AG04450 (cell line): ENCODE results near the gene ROPN1L. TPM values are rescaled to one million over a fixed set of nuclear protein-coding genes. Genes with fewer than 3 reads are reported as not detected.

Source experiments
- CTCF ChIA-PET: fragments of 300-600, 350-600 bp; formaldehyde crosslinking; extraction: SDS; loops from one replicate; lab custom pipeline; 2022; ENCODE audit warnings: antibody characterized with exemption, inconsistent platforms; lab: Charles Lee
- POLR2A ChIA-PET: fragments of 350-600 bp; formaldehyde crosslinking; extraction: SDS; loops from one replicate; lab custom pipeline; 2021; ENCODE audit warnings: antibody characterized with exemption, inconsistent platforms; lab: Yijun Ruan, JAX
- DNase-seq: peaks from one replicate; pipeline ENCODE4 v3.0.0-alpha.2; 2011; ENCODE audit warnings: low read depth, low spot score
- H3K27ac ChIP-seq: one replicate; pipeline ENCODE4 v1.5.1; 2012; ENCODE audit warnings: low read depth, low read length, control low read depth
- H3K27me3 ChIP-seq: one replicate; pipeline ENCODE4 v1.6.0; 2012; ENCODE audit warnings: low read length; ENCODE audit not compliant: control insufficient read depth, insufficient read depth
- H3K4me3 ChIP-seq: 2 replicates; pipeline ENCODE4 v1.5.1; 2011; ENCODE audit warnings: mild to moderate bottlenecking, low read depth, low read length, control low read depth
- H3K9me3 ChIP-seq: 2 replicates; pipeline ENCODE4 v1.5.1; 2012; ENCODE audit warnings: low read length; ENCODE audit not compliant: control insufficient read depth, insufficient read depth
- CTCF ChIP-seq: IDR thresholded peaks from 2 replicates; pipeline ENCODE4 v1.5.1; 2011; ENCODE audit warnings: low read depth, low read length, control low read depth, inconsistent platforms
- polyA plus RNA-seq: library from polyadenylated mRNA; depleted of rRNA; stranded (reverse); fragments of >200 nt; gene quantifications from 2 replicates; pipeline ENCODE4 v1.2.3, GENCODE V29; 2011

The ROPN1L gene
- polyA plus RNA-seq, 1 experiment = 0.24 TPM

GRCh38 chr5:10471677-10472076, 30.0 kb downstream of the ROPN1L start:
- POLR2A ChIA-PET = no interaction called here
- CTCF ChIA-PET = no interaction called here
- H3K27ac ChIP-seq = no peak overlapping the region
- H3K4me3 ChIP-seq = no peak overlapping the region
- TF ChIP-seq CTCF = no peak
- no peaks in the 10 kb centered on the region for H3K27me3 ChIP-seq
- no peak for DNase-seq
- peaks cover 6% of the 10 kb centered on the region for H3K9me3 ChIP-seq

GRCh38 chr5:10474521-10475075, 32.9 kb downstream of the ROPN1L start:
- CTCF ChIA-PET = interaction anchor here (0.6 kb wide), 1 partner anchor 273 kb away, joined by 3 read pairs; no protein-coding TSS in a partner anchor
- peaks cover 9% of the 10 kb centered on the region for H3K9me3 ChIP-seq
- DNase-seq = no peak
- no peak overlapping the region for H3K4me3 ChIP-seq
- TF ChIP-seq CTCF = no peak
- POLR2A ChIA-PET = no interaction called here
- no peaks in the 10 kb centered on the region for H3K27me3 ChIP-seq
- H3K27ac ChIP-seq = no peak overlapping the region

- ChIA-PET POLR2A (no interaction called here), CTCF (interaction anchor here (1.2 kb wide), 1 partner anchor 151 kb away, joined by 5 read pairs; no protein-coding TSS in a partner anchor)
- Histone ChIP-seq H3K4me3 (no peak overlapping the region), H3K27ac (no peak overlapping the region), H3K27me3 (no peaks in the 10 kb centered on the region), H3K9me3 (peaks cover 9% of the 10 kb centered on the region)
- no peak for TF ChIP-seq CTCF
- no peak for DNase-seq
Measured at GRCh38 chr5:10475931-10476676, 34.4 kb downstream of the ROPN1L start.

GRCh38 chr5:10476878-10477277, 35.2 kb downstream of the ROPN1L start:
- CTCF ChIA-PET = interaction anchor here (1.2 kb wide), 1 partner anchor 151 kb away, joined by 5 read pairs; no protein-coding TSS in a partner anchor
- H3K27me3 ChIP-seq = no peaks in the 10 kb centered on the region
- no peak for TF ChIP-seq CTCF
- POLR2A ChIA-PET = no interaction called here
- no peak for DNase-seq
- peaks cover 9% of the 10 kb centered on the region for H3K9me3 ChIP-seq
- no peak overlapping the region for H3K4me3 ChIP-seq
- H3K27ac ChIP-seq = no peak overlapping the region

DNA sequence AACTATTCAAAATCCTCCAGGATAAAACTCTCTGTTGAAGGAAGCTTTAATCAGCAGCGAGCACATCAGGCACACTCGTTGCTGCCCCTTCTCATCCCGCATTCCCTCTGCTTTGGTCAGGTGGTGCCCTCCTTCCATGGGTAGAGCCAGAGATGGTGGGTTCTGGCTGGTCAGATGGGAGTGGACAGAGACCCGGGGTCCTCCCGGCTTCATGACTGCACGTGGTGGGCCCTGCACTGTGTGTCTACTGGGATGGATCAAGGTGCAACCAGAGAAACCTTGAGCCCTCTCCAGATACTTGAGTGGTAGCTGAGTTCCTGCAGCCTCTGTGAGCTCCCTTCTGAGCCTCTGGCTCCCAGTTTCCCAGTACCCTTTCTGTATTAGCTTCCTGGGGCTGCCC, 36.3 kb downstream of the ROPN1L start:
- CTCF ChIA-PET = interaction anchor here (3.2 kb wide), 1 partner anchor 150 kb away, joined by 10 read pairs; no protein-coding TSS in a partner anchor
- POLR2A ChIA-PET = no interaction called here
- Histone ChIP-seq H3K27ac (no peak overlapping the region), H3K27me3 (no peaks in the 10 kb centered on the region), H3K9me3 (peaks cover 9% of the 10 kb centered on the region), H3K4me3 (no peak overlapping the region)
- DNase-seq = no peak
- no peak for TF ChIP-seq CTCF
